ENCODE measurements around the gene LAMA4.

LAMA4 gene

DNA sequence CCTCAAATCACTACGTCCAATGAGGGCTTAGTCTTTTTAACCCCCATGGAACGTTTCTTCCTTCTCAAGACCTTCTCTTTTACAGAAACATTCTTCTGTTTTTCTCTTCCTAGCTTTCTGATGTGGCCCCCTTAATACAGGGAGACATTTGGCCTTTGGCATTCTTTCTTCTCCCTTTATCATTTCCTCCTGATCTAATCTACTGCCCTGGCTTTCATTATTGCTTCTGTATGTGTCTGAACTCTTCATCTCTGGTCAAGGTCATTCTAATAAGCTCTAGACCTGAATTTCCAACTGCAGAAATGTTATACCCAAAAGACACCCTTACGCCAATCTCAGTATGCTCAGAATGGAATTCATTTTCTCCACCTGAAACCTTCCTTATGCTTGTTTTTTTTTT, 18.4 kb upstream of the LAMA4 start:
- no peak for DNase-seq (ENCODE audit: low spot score)

DNA sequence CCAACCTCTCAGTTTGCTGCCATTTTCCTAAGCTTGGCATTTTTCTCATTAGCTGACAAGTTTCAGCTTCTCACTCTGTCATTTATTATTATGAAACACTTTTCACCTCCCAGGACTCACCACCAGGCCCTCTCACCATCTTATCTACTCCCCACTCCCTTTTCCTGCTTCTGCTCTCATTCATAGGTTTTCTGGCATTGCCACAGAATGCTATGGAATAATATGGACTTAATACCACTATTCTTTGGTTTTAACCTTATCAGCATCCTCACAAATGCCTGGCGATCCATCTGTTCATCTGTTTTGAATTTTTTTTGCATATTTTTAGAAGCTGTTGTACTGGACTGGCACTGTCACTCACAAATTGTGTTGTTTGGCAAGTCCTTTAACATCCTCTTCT, 16.4 kb upstream of the LAMA4 start:
- no peak for DNase-seq (ENCODE audit: low spot score)

DNA sequence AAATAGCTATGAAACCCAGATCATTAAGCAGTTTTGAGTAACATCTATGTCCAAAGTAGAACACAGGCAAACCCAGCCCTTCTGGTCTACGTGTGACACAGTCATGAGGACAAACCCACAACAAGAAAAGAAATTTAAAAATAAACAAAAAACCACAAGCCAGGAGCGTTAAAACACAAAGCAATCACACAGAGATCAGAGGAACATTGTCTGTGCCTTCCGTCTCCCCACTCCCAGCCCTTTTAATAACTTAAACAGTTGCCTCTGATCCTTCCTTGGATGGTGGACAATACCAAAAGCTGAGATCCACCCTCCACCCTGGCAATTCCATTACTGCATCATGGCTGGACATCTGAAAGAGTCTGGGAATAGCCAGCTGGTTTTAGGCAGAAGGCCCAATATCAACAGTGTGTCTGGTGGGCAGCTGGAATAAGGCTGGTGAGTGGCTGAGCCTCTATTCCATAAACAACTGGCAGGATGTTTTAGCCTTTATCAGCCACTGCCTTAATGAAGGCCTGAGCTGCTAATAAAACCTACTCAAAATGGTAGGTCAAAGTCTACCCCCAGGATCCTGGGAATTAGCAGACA, 15.7 kb upstream of the LAMA4 start:
- DNase-seq (ENCODE audit: low spot score) = no peak

DNA sequence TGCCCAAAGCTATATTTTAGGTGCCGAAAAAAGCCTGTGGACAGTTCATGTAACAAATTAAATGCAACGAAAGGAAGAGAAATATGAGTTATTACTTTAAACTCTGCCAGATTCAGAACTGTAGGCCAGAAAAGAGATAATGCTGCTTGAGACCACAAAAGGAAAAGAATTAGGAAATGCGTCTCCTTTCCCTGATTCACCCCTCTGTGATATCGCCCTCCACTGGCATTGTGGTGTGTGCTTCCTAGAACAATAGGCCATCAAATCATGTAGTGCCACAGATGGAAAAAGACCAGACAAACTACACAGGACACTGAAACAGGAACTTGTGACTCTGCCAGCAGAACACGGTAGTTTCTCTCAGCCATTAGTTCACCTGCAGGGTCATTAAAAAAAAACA, 14.7 kb upstream of the LAMA4 start:
- DNase-seq (ENCODE audit: low spot score) = peak; percentile 65

DNA sequence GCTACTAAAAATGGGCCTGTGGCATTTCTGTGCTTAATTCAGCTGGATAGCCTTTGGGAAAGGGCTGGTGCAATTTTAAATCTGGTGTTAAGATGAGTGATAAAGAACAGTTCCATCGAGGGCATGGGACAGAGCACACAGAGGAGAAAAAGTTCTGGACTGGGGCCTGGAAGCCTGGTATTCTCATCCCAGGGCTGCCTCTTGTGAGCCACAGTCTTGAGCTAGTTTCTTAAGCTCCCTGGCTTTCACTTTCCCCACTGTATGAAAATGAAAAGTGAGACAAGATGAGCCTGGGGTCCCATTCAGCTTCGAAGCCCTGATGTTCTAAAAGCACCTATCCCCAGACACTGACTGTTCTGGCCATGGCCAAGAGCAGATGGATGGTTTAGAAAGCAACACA, 14.3 kb upstream of the LAMA4 start:
- no peak for DNase-seq (ENCODE audit: low spot score)

DNA sequence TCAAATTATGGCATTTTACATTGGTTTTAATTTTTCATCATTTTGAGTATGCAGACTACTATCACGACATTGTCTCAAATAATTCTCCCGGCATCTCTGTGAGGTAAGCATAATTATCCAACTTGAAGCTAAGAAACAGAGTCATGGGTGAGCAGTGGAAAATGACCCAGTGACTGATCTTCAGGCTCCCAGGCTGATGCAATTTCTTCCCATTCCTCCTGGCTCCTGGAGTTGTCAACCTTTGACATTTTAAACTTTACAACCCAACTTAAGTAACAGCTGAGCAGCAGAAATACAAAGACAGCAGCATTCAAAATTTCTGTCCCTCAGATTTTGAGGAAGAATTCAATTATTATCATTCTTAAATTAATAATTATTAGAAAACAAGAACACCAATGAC, 13.7 kb upstream of the LAMA4 start:
- no peak for DNase-seq (ENCODE audit: low spot score)

DNA sequence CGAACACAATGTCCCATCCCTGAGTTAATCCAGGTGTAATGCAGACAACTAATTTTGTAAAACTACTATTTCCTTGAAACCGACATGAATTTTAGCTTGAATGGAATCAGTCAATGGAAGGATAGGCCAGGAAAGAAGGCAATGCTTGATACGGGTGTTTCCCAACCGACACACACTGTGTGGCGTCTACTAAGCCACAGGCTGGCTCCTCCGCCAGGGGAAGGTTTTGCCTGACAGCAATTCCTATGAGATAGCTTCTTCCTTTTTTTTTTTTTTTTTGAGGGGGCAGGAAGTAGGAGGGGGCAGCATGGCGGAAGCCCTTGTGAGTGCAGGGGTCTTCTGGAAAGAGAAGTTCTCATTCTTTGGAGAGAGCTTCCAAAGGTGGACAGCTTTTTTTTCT, 12.0 kb upstream of the LAMA4 start:
- no peak for DNase-seq (ENCODE audit: low spot score)

DNA sequence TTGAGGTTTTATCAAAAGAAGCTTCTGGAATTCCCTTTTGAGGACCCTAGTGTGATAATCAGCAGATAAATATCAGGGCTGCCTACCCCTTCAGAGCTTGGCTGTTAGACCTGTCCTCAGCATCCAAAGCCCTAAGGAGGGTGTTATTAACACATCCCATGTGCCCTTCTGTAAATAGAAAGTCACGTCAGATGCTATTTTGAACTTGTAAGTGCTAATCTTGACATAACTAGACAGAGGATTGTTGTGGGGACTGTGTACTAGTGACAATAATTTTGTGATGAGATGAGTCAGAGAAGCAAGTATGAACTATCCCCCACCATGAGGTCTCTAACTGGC, 4.9 kb upstream of the LAMA4 start:
- DNase-seq (ENCODE audit: low spot score) = no peak

DNA sequence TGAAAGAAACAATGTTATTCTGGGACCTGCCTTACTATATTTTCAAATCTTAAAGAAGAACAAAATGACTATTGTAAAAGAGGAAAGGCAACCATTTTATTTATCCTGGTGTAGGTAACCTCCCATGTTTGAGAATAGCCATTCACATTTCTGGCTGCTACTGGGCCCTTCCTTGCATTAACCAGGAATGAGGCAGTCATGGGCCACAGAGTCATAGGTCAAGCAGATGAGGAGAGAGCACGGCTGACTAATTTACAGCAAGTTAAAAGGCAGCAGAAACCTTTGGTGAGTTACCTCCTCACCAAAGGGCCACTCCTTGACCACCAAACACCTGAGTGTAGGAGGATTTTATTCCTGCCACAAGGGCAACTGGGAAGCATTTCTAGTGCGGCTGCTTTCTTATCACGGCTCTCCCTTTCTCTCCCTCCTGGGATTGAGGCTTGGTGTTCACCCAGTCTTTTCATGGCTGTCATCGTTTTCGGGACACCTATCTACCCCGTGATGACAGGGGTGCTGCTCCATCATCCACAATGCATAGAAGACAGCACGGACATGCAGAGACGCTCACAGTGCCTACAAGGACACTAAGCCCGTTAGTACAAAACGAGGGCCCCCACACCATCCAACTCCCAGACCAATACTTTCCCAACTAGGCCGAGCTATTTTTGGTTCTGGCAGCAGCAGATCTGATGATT, 4.4 kb upstream of the LAMA4 start:
- DNase-seq (ENCODE audit: low spot score) = no peak

DNA sequence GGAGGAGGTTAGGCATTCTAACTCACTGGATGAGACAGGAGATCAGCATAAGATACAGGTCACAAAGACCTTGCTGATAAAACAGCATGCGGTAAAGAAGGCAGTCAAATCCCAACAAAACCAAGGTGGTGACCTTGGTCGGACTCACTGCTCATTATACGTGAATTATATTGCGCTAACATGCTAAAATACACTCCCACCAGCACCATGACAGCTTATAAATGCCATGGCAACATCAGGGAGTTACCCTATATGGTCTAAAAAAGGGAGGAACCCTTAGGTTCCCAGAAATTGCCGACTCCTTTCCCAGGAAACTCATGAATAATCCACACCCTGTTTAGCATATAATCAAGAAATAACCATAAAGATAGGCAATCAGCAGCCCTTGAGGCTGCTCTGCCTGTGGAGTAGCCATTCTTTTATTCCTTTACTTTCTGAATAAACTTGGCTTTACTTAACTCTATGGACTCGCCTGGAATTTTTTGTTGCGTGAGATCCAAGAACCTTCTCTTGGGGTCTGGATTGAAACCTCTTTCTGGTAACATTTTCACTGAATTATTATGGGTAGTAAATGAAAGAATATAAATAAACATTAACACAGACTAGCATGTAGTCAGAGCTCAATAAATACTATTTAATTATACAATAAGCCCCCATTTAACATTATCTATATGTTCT, 3.0 kb upstream of the LAMA4 start:
- DNase-seq (ENCODE audit: low spot score) = no peak

DNA sequence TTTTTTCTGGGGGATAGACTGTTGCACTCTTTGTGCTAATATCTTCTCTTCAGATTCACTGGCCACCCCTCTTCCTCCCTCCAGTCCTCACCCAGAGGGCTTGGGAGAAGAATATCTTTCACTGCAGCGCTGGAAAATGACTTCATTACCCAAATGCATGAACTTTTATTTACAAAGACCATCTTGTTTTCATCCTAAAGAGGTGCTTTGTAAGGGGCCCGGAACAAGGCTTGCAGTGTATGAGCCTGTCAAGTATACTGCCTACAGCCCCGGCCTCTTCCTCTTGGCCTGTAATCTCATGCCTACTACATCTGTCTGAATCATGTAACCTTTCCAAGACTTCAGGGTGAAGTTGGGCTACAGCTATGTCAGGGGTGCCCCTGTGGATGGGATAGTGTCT, 554 bp upstream of the LAMA4 start:
- DNase-seq (ENCODE audit: low spot score) = no peak

DNA sequence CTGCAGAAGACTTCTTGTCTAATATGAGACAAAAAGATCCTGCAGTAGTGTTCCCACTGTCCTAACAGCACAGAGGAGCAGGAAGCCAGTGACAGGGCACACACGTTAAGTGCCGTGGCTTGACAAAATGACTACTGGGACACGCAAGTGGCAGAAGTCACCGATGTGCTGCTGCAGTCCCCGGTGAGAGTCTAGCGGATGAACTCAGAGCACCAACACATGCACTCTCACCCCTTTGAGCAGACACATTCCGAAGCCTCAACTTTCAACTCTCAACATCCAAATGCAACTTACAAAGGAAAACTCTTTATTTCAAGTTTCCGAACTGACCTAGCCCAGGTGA, 898 bp downstream of the LAMA4 start:
- no peak for DNase-seq (ENCODE audit: low spot score)

DNA sequence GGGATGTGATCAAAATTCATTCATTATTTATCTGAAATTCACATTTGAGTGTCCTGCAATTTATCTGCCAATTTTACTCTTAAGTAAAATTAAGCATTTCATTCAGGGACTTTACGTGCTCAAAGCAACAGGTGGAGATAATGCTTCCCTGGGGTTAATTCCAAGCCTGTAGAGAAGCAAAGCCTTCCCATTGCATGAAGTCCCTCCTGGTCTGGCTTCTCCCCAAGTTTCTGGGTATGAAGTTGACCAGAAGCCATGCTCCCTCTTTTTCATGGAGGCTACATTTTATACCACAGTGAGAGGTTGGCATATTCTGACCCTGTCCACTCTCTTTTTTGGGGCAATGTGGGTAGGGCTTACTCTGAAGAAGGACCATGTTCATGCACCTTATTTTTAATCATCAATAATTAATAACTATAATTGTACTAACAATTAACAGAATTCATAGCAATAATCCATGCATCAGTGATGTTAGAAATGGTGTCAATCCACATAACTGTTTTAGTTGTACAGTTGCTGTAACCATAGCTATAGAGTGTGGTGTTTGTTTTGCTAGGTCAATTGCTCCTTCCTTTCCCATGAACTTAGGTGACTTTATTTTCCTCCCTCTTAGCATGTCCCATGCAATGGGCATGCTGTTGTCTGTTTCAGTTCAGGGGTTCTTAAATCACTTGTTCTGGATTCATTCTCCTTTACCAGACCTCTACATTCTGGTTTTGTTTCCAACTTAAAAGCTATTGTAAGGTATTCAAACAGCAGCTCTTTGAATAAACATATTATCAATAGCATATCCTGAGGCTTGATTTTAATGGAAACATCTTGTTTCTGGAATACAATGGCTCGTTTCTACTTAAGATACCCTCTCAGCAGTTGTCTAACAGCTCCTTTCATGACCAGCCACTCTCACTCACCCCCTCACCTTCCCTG, 1.5 kb downstream of the LAMA4 start:
- DNase-seq (ENCODE audit: low spot score) = peak; percentile 50

DNA sequence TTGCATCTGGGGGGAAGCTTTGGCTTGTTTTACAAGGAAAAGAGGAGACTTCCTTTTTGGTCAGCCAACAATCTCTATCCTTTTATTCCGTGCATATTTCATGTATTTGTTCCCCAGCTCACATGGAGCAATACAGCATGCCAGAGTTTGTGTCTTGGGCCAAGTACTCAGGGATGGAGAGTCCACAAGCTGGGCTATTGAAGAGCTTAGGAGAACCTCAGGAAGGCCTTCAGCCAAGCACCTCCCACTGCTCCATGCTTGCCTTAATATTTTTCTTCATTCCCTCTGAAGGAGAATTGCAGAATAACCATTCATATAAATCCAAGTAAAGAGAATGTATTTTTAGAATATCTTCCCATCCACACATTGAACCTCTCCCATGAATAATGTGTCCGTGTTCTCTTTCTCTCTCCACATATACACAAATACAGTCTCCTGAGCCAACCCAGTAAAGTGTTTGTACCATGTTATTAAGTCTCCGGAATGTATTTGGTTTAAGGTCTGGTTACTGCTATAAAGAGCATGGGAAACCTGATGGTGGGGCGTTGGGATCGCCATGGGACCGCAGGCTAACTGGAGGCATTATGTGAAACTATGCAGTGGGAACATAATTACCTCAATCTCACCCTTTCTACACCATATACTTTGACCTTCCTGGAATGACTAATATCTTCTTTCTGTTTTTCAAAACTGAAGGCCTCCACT, 3.0 kb downstream of the LAMA4 start:
- peak; percentile 73 for DNase-seq (ENCODE audit: low spot score)

DNA sequence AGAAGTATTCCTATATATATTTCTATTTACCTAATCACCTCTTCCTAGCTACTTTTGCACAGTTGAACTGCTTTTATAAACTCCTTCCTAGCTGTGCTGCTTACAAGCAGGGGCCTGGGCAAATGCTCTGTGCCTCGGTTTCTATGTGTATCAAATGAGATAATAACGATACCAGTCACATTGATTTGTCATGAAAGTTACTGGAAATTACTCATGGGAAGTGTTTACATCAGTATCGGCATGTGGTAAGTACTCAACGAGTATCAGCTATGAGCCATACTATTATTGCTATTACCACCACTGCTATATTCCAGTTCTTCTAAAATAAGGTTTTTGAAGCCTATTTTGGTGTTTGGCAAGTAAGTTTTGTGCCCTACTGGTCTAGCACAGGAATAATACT, 4.9 kb downstream of the LAMA4 start:
- DNase-seq (ENCODE audit: low spot score) = no peak

DNA sequence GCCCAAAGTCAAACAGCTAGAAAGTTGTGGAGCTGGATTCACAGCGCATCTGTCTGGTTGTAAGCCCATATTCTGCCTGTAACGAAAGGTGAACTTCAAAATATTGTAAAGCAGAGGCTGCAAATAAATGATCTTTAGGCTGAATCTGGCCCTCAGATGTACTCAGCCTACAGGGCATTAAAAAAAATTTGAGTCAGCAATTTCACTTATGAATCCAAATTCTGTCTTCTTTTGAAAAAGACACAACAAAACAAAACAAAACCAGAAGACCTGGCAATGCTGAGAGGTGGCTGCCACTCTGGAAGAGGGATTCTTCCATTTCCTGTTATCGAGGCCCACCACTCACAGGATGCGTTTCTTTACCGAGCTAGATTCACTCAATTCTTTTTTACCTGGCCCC, 7.1 kb downstream of the LAMA4 start:
- no peak for DNase-seq (ENCODE audit: low spot score)

DNA sequence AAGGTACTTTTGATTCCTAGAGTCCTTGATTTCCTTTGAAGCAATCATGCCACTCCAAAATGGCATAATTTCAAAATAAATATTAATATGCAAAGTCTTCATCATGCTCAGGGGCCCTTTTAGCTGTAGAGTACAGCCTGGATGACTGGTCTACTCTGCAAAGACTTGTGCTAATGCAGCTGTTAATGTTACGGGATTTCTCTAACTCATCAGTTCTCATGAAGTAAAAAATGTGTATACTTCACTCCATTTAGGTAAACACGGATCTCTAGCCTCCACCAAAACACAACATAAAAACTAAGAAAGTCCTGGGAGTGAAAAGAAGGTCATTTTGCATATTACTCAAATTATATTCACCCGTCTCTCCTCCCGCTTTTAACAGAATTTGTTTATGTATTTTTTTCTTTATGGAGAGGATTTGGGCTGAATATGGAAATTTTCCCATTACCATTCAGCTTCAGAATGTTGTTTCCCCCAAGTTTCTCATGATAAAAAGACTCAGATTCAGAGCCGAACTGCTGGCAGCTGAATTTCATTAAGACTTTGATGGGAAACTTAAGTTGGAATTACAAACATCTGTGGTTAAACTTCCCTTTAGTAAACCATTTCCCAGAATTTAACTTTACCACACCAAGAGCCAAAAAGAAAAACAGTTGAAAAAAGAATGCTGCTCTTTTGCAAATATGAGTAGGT, 8.7 kb downstream of the LAMA4 start:
- DNase-seq (ENCODE audit: low spot score) = no peak

DNA sequence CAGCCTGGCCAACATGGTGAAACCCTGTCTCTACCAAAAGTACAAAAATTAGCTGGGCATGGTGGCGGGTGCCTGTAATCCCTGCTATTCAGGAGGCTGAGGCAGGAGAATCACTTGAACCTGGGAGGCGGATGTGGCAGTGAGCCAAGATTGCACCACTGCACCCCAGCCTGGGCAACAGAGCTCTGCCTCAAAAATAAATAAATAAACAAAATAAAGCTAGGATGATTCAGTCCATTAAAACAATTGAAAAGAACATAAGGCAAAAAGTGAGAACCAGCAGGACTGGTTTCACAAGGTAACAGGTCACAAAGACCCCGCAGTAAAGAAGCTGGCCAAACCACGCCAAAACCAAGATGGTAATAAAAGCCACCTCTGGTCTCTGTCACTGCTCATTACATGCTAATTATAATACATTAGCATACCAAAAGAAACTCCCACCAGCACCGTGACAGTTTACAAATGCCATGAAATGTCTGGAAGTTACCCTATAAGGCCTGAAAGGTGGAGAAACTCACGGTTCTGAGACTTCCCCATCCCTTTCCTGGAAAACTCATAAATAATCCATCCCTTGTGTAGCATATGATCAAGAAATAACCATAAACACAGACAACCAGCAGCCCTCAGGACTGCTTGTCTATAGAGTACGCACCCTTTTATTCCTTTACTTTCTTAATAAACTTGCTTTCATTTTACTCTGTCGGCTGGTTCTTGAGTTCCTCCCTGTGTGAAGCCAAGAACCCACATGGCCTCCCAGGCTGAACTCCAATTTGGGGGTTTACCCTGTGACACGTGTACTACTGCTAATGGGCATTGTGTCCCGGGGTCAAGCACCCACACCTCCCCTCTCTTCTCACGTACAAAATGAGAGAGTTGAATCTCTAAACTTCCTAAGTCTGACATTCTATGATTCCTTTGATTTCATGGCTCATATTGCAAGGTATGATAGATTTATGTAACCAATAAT, 10.2 kb downstream of the LAMA4 start:
- DNase-seq (ENCODE audit: low spot score) = no peak

DNA sequence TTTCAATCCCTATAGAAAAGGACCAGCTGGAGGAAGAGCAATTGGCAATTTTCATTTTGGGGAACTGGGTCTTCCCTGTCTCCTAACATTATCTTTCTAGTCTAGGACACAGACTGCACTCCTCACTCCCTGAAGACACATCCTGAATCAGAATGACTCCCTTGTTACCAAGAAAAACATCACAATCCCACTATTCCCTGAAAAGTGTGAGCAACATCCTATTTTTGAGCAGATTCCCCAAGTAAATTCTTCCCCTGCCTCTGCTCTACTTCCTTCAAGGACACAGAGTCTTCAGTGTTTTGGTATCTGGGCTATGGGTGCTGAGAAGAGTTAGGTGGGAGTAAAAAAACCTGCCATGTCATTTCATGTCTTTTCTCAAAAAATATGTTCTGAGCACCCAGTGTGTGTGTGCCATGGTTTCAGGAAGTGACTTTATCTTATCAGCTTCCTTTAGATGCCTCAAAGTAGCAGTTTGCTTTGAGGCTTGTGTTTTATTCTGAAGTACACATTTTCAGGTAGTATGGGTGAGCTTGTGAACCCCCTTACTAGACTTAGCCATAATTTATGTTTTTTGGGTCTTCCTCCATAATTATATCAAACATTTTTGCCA, 12.4 kb downstream of the LAMA4 start:
- DNase-seq (ENCODE audit: low spot score) = no peak

DNA sequence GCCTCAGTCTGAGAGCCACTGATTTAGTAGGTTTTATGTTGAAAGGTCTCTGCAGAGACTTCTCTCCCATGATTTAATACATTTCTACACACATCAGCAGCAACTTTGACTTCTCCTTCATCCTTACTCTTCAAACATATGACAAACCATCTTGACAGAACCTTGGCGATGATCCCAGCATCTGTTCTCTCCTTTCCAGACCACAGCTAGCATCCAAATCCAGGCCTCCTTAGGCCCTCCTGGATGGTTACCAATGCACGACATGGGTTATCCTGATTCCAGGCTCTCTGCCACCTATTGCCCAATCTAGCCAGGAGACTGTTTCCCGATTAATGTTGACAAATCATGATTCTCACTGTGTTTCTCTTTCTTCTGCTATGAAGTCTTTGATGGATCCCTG, 16.8 kb downstream of the LAMA4 start:
- peak; percentile 73 for DNase-seq (ENCODE audit: low spot score)

Measured in AG20443 (cell line).